Measurements from ENCODE around the gene SYT12. TPM values are rescaled to one million over a fixed set of nuclear protein-coding genes. Genes with fewer than 3 reads are reported as not detected.

SYT12 gene
- total and polyA plus RNA-seq, 2 donors (not counting 3 experiments of a cell fraction or from before 2014, with no cell fraction given) = not detected

GRCh38 chr11:67007126-67007525 is 15.8 kb upstream of the SYT12 start:
- dilution Hi-C loops (cut with MboI; ENCODE audit: extremely low pct_ligation_motif_present, low sequenced_read_pairs) (no loop called here), intact Hi-C loops (cut with micrococcal nuclease) (no loop called here)
- Histone ChIP-seq H3K9ac (replicated peaks; ENCODE audit: extremely low read depth, insufficient read depth, low read length) (no peak overlapping the region), H3K4me3 (replicated peaks in 1 of 3; ENCODE audit: insufficient read depth in 1 of 3, low read depth in 1 of 3, low read length in 3 of 3) (no peak overlapping the region), H3K4me1 (ENCODE audit: control insufficient read depth, extremely low read depth, insufficient read depth, low read length) (no peaks in the 10 kb centered on the region), H2AFZ (ENCODE audit: low read depth, low read length) (no peak overlapping the region), H3K27me3 (ENCODE audit: control insufficient read depth in 2 of 2, insufficient read depth in 2 of 2, low read length in 2 of 2) (no peaks in the 10 kb centered on the region), H3K27ac (ENCODE audit: insufficient read depth, low read depth, low read length) (no peak overlapping the region), H3K4me2 (ENCODE audit: insufficient read depth, low read length) (no peak overlapping the region), H4K20me1 (replicated peaks; ENCODE audit: control insufficient read depth, extremely low read depth, insufficient read depth, low read length) (no peaks in the 10 kb centered on the region), H3K79me2 (ENCODE audit: control insufficient read depth, insufficient read depth, low read length) (no peaks in the 10 kb centered on the region), H3K36me3 (ENCODE audit: control insufficient read depth in 2 of 2, extremely low read depth in 1 of 2, insufficient read depth in 2 of 2, low read length in 2 of 2) (no peaks in the 10 kb centered on the region), H3K9me3 (replicated peaks; ENCODE audit: control insufficient read depth, insufficient read depth, low read length) (no peaks in the 10 kb centered on the region), H3K9me1 (replicated peaks; ENCODE audit: control insufficient read depth, extremely low read depth, insufficient read depth, low read length) (no peaks in the 10 kb centered on the region)
- ChIA-PET POLR2A (no interaction called here), CTCF (interaction anchor here (1.6 kb wide), 1 partner anchor 14 kb away, joined by 7 read pairs; no protein-coding TSS in a partner anchor)
- BruUV-seq (replicated peaks) = no TSS peak
- no peak for FAIRE-seq
- no peak for TF ChIP-seq MYC (IDR thresholded peaks at IDR 0.05; ENCODE audit: low read depth, low read length)
- TF ChIP-seq MAX (IDR thresholded peaks at IDR 0.05; ENCODE audit: insufficient read depth, insufficient read length) = no peak
- TF ChIP-seq EZH2 (IDR thresholded peaks at IDR 0.05; ENCODE audit: borderline replicate concordance, low read depth, low read length, severe bottlenecking) = no peak
- TF ChIP-seq CTCF (IDR thresholded peaks at IDR 0.05; ENCODE audit: extremely low read depth in 1 of 2, insufficient read depth in 1 of 2, low read depth in 1 of 2, low read length in 2 of 2) = no peak
- TF ChIP-seq GATA2 (IDR thresholded peaks at IDR 0.05; ENCODE audit: insufficient read depth, insufficient read length, low read depth, low read length) = no peak
- TF ChIP-seq POLR2AphosphoS5 (IDR thresholded peaks at IDR 0.05; ENCODE audit: insufficient read depth, low read depth, low read length) = no peak
- TF ChIP-seq POLR2A (IDR thresholded peaks at IDR 0.05; ENCODE audit: low read depth, low read length) = no peak
- no peak for TF ChIP-seq JUN (IDR thresholded peaks at IDR 0.05; ENCODE audit: borderline replicate concordance, insufficient read depth, insufficient read length, low read depth)
- TF ChIP-seq FOS (IDR thresholded peaks at IDR 0.05; ENCODE audit: borderline replicate concordance, insufficient read depth, low read length) = no peak
- DNase-seq (ENCODE audit: low read depth, low spot score) = no peak
